HG02970 (cell line): Measurements from ENCODE around the gene SYF2.
"Not testable (repeated sequence)": the region's sequence is repeated elsewhere in the genome, so short reads cannot be mapped to it uniquely, and the experiment has no call there.

Source experiments
- ATAC-seq: cut with Tn5 transposase; IDR thresholded peaks from one replicate; pipeline ENCODE4 v1.9.1; 2021; ENCODE audit warnings: mild to moderate bottlenecking, moderate library complexity, moderate number of reproducible peaks; ENCODE audit not compliant: unreplicated experiment, low FRiP score

Gene SYF2

GRCh38 chr1:25247024-25247828, 14.9 kb upstream of the SYF2 start, which contains the start of gene RSRP1:
TSS of gene RSRP1 (minus strand) at chr1:25247454. CDS start at chr1:25246963, 491 bp downstream.
- ATAC-seq, result peak; percentile 73

DNA sequence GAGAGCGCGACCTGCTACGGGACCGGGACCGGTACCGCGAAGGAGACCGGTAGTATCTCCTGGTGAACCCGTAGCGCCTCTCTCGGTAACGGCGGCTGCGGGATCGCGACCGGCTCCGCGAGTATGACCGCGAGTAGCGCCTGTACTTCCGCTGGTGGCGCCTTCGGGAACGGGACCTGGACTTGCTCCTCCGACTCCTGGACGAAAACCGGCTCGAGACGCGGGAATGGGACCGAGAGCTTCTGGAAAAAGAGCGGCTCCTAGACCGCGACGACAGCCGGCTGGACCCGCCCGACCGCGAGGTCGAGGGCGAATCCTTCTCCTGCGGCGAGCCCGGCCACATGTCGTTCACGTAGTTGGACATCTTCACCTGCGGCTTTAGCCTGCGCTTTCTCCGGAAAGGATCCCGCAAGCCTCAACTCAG, 14.3 kb upstream of the SYF2 start:
- no peak for ATAC-seq

DNA sequence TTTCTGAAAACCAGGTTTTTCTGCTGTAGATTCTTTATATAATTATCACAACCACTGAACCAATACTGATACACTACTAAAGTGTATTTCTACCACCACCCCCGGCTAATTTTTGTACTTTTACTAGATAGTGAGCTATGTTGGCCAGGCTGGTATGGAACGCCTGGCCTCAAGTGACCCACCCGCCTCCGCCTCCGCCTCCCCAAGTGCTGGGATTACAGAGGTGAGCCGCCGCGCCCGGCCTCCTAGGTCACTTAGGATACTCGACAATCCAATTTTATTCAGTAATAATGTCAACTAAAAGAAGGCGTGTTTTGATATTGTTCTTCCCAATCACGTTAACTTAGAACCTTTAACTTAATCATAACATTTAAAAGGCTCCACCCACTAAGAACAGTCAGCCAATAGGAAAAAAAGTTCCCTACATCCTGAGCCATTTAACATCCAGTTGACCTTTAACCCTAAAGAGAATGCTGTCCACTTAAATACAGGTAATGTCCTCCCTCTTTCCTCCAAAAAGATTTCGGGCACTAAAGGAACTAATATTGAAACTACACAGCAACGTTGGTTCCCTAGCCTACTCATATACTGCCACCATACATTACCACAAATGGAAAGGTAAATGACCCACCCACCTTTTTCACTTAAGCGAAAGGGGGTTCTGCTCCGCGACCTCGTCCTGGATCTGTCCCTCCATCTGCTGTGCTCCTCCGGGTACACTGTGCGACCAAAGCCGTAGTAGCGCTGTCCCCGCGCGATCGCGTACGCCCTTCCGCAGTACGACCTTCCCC, 13.7 kb upstream of the SYF2 start:
- no peak for ATAC-seq

DNA sequence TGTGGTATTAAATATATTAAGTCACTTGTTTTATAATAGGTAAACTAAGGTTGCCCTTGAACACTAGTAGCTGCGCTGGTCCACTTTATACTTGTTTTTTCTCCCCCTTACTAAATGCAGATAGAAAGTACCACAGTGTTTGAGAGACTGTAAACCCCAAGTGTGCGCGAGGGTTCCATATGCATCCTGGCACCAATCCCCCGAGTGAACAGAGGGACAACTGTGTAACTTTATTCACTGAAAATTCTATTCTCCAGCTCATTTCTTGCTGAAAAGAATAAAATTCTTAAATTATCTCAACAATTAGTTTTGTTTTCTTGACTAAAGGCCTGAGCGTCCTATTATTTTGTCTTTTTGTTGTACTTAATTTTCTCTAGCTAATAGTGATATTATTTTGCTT, 13.1 kb upstream of the SYF2 start:
- no peak for ATAC-seq

DNA sequence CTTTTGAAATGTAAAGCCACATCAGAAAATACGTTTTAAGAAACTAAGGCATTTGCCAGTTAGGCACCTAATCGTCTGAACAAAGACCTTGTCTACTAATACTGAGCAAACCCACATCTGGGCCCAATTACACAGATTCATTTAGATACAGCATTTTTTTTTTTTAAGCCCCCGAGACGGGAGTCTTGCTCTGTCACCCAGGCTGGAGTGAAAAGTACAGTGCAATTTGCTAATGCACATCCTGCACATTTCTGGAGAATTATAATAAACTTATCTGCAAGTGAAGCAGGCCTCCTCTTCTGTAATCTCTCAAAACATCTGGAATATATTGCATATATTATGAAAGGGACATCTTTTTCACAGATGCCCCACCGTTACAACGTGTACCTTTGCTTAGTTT, 11.6 kb upstream of the SYF2 start:
- ATAC-seq, result no peak

- ATAC-seq, result peak; percentile 63
Observed at GRCh38 chr1:25239681-25240541, 7.6 kb upstream of the SYF2 start.

- ATAC-seq, result no peak
Observed at GRCh38 chr1:25238046-25238445, 5.7 kb upstream of the SYF2 start.

DNA sequence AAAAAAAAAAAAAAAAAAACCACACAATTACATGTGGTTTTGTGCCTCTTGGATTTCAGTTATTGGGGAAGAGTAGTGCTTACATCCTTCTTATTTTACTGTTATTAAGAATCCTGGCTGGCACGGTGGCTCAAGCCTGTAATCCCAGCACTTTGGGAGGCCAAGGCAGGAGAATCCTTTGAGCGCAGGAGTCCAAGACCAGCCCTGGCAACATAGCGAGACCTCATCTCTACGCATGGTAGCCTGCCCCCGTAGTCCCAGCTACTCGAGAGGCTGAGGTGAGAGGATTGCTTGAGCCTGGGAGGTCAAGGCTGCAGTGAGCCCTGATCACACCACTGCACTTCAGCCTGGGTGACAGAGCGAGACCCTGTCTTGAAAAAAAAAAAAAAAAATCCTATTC, 4.0 kb upstream of the SYF2 start:
- ATAC-seq, result not testable (repeated sequence)

- ATAC-seq, result not testable (repeated sequence)
Observed at GRCh38 chr1:25235411-25235810, 3.1 kb upstream of the SYF2 start.

GRCh38 chr1:25232866-25233784, 823 bp upstream of the SYF2 start:
- no peak for ATAC-seq

GRCh38 chr1:25223471-25223870, 8.8 kb downstream of the SYF2 start:
- ATAC-seq, result no peak

GRCh38 chr1:25222606-25223005, 9.7 kb downstream of the SYF2 start:
- no peak for ATAC-seq

DNA sequence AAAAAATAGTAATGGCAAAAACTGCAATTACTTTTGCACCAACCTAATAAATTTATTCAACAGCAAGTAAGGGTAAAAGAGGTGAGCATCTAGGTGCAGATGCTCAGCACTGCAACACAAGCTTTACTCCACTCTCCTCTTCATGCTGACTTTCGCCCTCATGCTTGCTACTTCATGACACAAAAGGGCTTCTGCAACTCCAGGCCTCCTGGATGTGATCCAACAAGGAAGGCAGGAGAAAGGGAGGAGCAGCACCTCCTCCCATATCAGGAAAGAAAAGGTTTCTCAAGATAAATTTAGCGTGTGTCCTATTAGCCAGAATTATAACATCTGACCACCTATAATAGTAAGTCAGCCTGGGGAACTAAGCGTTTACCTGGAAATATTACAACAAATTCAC, 11.6 kb downstream of the SYF2 start:
- no peak for ATAC-seq

DNA sequence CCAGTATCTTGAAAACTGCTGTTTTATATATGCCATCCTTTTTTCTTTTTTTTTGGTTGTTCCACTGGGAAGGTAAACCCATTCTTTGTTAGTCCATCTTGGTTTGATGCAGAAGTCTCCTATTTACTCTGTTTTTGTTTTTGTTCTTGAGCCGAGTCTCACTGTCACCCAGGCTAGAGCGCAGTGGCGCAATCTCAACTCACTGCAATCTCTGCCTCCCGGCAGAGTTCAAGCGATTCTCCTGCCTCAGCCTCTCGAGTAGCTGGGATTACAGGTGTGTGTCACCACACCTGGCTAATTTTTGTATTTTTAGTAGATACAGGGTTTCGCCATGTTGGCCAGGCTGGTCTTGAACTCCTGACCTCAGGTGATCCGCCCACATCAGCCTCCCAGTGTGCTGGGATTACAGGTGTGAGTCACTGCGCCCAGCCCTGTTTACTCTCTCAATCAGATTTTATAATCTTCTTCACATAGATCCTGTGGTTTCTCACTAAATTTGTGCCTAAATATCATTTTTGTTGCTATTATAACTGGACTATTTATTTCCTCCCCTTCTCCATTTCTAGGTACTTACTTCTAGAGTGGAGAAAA, 12.5 kb downstream of the SYF2 start:
- ATAC-seq, result no peak

- no peak for ATAC-seq
Observed at GRCh38 chr1:25217598-25218232, 14.6 kb downstream of the SYF2 start.

GRCh38 chr1:25217015-25217414, 15.3 kb downstream of the SYF2 start:
- no peak for ATAC-seq

- no peak for ATAC-seq
Observed at GRCh38 chr1:25216123-25216522, 16.2 kb downstream of the SYF2 start.

GRCh38 chr1:25212725-25213124, 19.6 kb downstream of the SYF2 start:
- no peak for ATAC-seq

GRCh38 chr1:25210728-25211127, 21.6 kb downstream of the SYF2 start:
- no peak for ATAC-seq
